SK-N-SH treated with all-trans-retinoic acid at 6 μM for 48 hours (cell line): Measurements from ENCODE around the gene FNDC3A.
"Not testable (repeated sequence)": the region's sequence is repeated elsewhere in the genome, so short reads cannot be mapped to it uniquely, and the experiment has no call there.

Experiments
- ATAC-seq: fragments of 200-7000 bp; cut with Tn5 transposase; 3 replicates; pipeline ENCODE4 v1.9.1; 2020; ENCODE audit warnings: mild to moderate bottlenecking, moderate library complexity
- BACH2 ChIP-seq: fragments of 250-450 bp; sonication (Bioruptor Pico); IDR thresholded peaks from 2 replicates; pipeline ENCODE4 v1.9.0; 2021; ENCODE audit warnings: mild to moderate bottlenecking, borderline replicate concordance
- CSDC2 ChIP-seq: fragments of 250-450 bp; sonication (Bioruptor Pico); IDR thresholded peaks from 2 replicates; pipeline ENCODE4 v1.5.0; 2020; ENCODE audit warnings: mild to moderate bottlenecking, moderate library complexity
- ESRRG ChIP-seq: fragments of 250-450 bp; sonication (Bioruptor Pico); IDR thresholded peaks from 2 replicates; pipeline ENCODE4 v1.6.1; 2021; ENCODE audit warnings: mild to moderate bottlenecking
- GLIS3 ChIP-seq: fragments of 250-450 bp; sonication (Bioruptor Pico); IDR thresholded peaks from 2 replicates; pipeline ENCODE4 v1.5.0; 2020; ENCODE audit warnings: mild to moderate bottlenecking, moderate library complexity
- ISL1 ChIP-seq: fragments of 250-450 bp; sonication (Bioruptor Pico); IDR thresholded peaks from 2 replicates; pipeline ENCODE4 v2.1.2; 2022; ENCODE audit warnings: mild to moderate bottlenecking, moderate library complexity
- OSR1 ChIP-seq: fragments of 250-450 bp; sonication (Bioruptor Pico); IDR thresholded peaks from 2 replicates; pipeline ENCODE4 v1.8.0; 2022; ENCODE audit warnings: moderate library complexity, mild to moderate bottlenecking, inconsistent platforms
- PPARA ChIP-seq: fragments of 250-450 bp; sonication (Bioruptor Pico); IDR thresholded peaks from 2 replicates; pipeline ENCODE4 v1.5.0; 2020; ENCODE audit warnings: mild to moderate bottlenecking, borderline replicate concordance
- RARB ChIP-seq: fragments of 250-450 bp; sonication (Bioruptor Pico); IDR thresholded peaks from 2 replicates; pipeline ENCODE4 v1.8.0; 2021; ENCODE audit warnings: mild to moderate bottlenecking, moderate library complexity
- SNAI2 ChIP-seq: fragments of 250-450 bp; sonication (Bioruptor Pico); IDR thresholded peaks from 2 replicates; pipeline ENCODE4 v1.5.0; 2020; ENCODE audit warnings: mild to moderate bottlenecking, moderate library complexity
- ZC3H10 ChIP-seq: fragments of 250-450 bp; sonication (Bioruptor Pico); IDR thresholded peaks from 2 replicates; pipeline ENCODE4 v1.5.1; 2021; ENCODE audit warnings: mild to moderate bottlenecking, moderate library complexity
- ZFP3 ChIP-seq: fragments of 250-450 bp; sonication (Bioruptor Pico); IDR thresholded peaks from 2 replicates; pipeline ENCODE4 v1.5.0; 2020; ENCODE audit warnings: mild to moderate bottlenecking, moderate library complexity
- ZFP30 ChIP-seq: fragments of 450-650 bp; formaldehyde crosslinking; IDR thresholded peaks from 2 replicates; pipeline ENCODE4 v1.5.0; 2022; ENCODE audit warnings: mild to moderate bottlenecking, moderate library complexity
- ZNF565 ChIP-seq: fragments of 450-650 bp; formaldehyde crosslinking; conservative IDR thresholded peaks from 2 replicates; pipeline ENCODE4 v1.5.0; 2020; ENCODE audit warnings: low read depth, mild to moderate bottlenecking, moderate library complexity
- ZNF70 ChIP-seq: fragments of 450-650 bp; formaldehyde crosslinking; IDR thresholded peaks from 2 replicates; pipeline ENCODE4 v1.5.0; 2020; ENCODE audit warnings: mild to moderate bottlenecking, moderate library complexity
- ZNF8 ChIP-seq: fragments of 450-650 bp; formaldehyde crosslinking; IDR thresholded peaks from 2 replicates; pipeline ENCODE4 v1.5.0; 2020; ENCODE audit warnings: mild to moderate bottlenecking, moderate library complexity
- TF ChIP-seq, protein P1 (sequence below): fragments of 250-450 bp; sonication (Bioruptor Pico); IDR thresholded peaks from 2 replicates; pipeline ENCODE4 v1.5.1; 2021; ENCODE audit warnings: mild to moderate bottlenecking, moderate library complexity
- TF ChIP-seq, protein P2 (sequence below): fragments of 250-450 bp; sonication (Bioruptor Pico); IDR thresholded peaks from 2 replicates; pipeline ENCODE4 v1.5.0; 2020; ENCODE audit warnings: mild to moderate bottlenecking, moderate library complexity
- TF ChIP-seq, protein P3 (sequence below): fragments of 250-450 bp; sonication (Bioruptor Pico); IDR thresholded peaks from 2 replicates; pipeline ENCODE4 v1.5.1; 2020; ENCODE audit warnings: low read depth, mild to moderate bottlenecking, moderate library complexity
- TF ChIP-seq, protein P4 (sequence below): fragments of 250-450 bp; sonication (Bioruptor Pico); IDR thresholded peaks from 2 replicates; pipeline ENCODE4 v1.8.0; 2021; ENCODE audit warnings: low read depth, mild to moderate bottlenecking, moderate library complexity, borderline replicate concordance

FNDC3A gene

DNA sequence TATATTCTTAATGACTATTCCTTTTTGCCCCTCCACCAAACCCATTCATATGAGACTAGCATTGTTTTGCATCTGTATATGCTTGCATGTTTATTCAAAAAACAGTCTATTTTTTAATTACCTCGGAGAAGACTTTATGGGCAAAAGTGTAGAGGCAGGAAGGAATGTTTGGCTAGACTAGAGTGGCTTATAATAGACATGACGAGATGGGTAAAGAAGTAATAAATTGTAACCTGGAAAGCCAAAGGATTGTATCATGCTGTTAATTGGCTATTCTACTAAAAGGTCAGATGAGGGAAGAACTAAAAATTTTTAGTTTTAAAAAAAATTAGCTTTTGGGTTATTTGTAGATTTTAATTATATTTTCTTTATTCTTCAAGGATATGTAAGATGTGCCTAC lies 91.1 kb downstream of the FNDC3A start:
- no peak for TF ChIP-seq OSR1
- no peak for TF ChIP-seq ESRRG (CRISPR knock-in tag)
- TF ChIP-seq PPARA, result no peak
- TF ChIP-seq, protein P1, sequence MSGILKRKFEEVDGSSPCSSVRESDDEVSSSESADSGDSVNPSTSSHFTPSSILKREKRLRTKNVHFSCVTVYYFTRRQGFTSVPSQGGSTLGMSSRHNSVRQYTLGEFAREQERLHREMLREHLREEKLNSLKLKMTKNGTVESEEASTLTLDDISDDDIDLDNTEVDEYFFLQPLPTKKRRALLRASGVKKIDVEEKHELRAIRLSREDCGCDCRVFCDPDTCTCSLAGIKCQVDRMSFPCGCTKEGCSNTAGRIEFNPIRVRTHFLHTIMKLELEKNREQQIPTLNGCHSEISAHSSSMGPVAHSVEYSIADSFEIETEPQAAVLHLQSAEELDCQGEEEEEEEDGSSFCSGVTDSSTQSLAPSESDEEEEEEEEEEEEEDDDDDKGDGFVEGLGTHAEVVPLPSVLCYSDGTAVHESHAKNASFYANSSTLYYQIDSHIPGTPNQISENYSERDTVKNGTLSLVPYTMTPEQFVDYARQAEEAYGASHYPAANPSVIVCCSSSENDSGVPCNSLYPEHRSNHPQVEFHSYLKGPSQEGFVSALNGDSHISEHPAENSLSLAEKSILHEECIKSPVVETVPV (CRISPR knock-in tag), result no peak
- no peak for ATAC-seq

DNA sequence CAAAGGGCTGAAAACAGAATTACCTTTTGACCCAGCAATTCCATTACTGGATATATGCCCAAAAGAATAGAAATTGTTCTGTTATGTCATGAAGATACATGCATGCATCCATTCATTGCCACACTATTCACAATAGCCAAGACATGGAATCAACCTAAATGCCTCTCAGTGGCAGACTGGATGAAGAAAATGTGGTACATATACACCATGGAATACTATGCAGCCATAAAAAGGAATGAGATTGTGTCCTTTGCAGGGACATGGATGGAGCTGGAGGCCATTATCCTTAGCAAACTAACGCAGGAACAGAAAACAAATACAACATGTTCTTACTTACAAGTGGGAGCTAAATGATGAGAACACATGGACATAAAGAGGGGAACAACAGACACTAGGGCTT lies 92.8 kb downstream of the FNDC3A start:
- TF ChIP-seq ZNF8, result peak; percentile 70
- ATAC-seq, result not testable (repeated sequence)

DNA sequence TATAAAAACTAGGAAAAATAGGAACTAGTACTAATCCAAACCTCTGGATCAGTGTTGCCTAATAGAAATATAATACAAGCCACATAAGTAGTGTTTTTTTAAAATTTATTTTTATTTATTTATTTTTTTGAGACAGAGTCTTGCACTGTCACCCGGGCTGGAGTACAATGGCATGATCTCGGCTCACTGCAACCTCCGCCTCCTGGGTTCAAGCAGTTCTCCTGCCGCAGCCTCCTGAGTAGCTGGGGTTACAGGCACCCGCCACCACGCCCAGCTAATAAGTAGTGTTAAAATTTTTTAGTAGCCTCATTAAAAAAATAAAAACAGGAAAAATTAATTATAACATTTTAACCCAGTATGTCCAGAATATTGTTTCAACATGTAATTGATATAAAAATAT lies 94.3 kb downstream of the FNDC3A start:
- not testable (repeated sequence) for ATAC-seq

DNA sequence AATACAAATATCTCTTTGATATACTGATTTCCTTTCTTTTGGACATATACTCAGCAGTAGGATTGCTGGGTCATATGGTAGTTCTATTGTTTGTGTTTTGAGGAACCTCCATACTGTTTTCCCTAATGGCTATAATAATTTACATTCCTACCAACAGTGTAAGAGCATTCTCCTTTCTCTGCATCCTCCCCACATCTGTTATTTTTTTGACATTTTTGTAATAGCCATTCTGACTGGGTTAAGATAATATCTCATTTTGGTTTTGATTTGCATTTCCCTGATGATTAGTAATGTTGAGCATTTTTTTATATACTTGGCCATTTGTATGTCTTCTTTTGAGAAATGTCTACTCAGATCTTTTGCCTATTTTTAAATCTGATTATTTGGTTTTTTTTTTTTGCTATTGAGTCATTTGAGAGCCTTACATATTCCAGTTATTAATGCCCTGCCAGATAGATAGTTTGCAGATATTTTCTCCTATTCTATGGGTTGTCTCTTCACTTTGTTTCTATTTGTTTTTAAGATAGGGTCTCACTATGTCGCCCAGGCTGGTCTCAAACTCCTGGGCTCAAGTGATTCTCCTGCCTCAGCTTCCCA lies 95.7 kb downstream of the FNDC3A start:
- peak; percentile 73 for ATAC-seq
- TF ChIP-seq GLIS3 (CRISPR knock-in tag) (no peak), ZNF70 (CRISPR knock-in tag) (no peak), ZC3H10 (CRISPR knock-in tag) (no peak), ZNF8 (no peak), ESRRG (CRISPR knock-in tag) (no peak)
- TF ChIP-seq, protein P2, sequence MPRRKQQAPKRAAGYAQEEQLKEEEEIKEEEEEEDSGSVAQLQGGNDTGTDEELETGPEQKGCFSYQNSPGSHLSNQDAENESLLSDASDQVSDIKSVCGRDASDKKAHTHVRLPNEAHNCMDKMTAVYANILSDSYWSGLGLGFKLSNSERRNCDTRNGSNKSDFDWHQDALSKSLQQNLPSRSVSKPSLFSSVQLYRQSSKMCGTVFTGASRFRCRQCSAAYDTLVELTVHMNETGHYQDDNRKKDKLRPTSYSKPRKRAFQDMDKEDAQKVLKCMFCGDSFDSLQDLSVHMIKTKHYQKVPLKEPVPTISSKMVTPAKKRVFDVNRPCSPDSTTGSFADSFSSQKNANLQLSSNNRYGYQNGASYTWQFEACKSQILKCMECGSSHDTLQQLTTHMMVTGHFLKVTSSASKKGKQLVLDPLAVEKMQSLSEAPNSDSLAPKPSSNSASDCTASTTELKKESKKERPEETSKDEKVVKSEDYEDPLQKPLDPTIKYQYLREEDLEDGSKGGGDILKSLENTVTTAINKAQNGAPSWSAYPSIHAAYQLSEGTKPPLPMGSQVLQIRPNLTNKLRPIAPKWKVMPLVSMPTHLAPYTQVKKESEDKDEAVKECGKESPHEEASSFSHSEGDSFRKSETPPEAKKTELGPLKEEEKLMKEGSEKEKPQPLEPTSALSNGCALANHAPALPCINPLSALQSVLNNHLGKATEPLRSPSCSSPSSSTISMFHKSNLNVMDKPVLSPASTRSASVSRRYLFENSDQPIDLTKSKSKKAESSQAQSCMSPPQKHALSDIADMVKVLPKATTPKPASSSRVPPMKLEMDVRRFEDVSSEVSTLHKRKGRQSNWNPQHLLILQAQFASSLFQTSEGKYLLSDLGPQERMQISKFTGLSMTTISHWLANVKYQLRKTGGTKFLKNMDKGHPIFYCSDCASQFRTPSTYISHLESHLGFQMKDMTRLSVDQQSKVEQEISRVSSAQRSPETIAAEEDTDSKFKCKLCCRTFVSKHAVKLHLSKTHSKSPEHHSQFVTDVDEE (CRISPR knock-in tag), result no peak
- TF ChIP-seq, protein P1 (CRISPR knock-in tag), result no peak
- TF ChIP-seq, protein P3, sequence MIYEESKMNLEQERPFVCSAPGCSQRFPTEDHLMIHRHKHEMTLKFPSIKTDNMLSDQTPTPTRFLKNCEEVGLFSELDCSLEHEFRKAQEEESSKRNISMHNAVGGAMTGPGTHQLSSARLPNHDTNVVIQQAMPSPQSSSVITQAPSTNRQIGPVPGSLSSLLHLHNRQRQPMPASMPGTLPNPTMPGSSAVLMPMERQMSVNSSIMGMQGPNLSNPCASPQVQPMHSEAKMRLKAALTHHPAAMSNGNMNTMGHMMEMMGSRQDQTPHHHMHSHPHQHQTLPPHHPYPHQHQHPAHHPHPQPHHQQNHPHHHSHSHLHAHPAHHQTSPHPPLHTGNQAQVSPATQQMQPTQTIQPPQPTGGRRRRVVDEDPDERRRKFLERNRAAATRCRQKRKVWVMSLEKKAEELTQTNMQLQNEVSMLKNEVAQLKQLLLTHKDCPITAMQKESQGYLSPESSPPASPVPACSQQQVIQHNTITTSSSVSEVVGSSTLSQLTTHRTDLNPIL (CRISPR knock-in tag), result no peak

DNA sequence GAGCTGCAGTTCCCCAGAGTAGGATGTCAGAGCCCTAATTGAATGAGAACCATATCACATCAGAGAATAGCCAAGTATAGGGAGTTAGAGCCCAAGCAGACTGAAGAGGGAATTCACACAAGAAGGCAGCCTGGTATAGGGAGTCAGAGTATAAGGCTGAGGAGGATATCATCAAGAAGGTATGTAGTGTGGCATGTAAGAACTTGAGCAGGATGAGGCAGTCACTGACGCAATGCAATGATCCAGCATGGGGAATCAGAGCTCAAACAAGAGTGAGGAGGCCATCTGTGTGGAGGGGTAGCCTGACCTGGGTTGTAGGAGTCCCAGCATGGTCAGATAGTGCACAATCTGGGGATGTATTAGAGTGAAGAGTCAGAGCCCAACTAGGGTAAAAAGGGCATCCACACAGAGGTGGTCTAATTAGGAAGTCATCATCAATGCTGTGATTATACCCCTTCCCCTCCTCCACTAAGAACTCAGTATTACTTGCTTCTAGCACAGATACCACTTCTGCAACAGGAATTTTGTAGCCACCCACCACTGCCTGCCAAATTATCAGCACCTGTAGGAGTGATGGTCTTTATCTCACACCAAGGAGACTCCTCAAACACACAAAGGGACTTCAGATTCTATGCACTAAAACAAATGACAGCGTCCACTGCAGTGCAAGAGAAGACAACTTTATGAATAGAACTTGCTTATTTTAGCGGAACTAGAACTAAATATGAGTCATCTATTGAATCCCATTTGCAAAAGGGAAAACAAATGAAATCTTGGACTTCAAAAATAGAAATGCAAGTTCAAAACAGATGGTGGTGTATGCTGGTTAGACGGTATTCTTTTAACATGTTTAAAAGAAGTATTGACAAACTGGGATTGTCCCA lies 107.2 kb downstream of the FNDC3A start:
- peak; percentile 96 for ATAC-seq
- TF ChIP-seq ZFP3 (CRISPR knock-in tag) (no peak), OSR1 (no peak), ZNF565 (CRISPR knock-in tag) (no peak), ZNF8 (no peak), ZFP30 (CRISPR knock-in tag) (no peak), ZNF70 (CRISPR knock-in tag) (no peak), CSDC2 (CRISPR knock-in tag) (no peak), SNAI2 (CRISPR knock-in tag) (no peak), RARB (CRISPR knock-in tag) (no peak), ISL1 (CRISPR knock-in tag) (no peak), GLIS3 (CRISPR knock-in tag) (no peak), ESRRG (CRISPR knock-in tag) (no peak), BACH2 (no peak)
- TF ChIP-seq, protein P1 (CRISPR knock-in tag), result no peak
- TF ChIP-seq, protein P4, sequence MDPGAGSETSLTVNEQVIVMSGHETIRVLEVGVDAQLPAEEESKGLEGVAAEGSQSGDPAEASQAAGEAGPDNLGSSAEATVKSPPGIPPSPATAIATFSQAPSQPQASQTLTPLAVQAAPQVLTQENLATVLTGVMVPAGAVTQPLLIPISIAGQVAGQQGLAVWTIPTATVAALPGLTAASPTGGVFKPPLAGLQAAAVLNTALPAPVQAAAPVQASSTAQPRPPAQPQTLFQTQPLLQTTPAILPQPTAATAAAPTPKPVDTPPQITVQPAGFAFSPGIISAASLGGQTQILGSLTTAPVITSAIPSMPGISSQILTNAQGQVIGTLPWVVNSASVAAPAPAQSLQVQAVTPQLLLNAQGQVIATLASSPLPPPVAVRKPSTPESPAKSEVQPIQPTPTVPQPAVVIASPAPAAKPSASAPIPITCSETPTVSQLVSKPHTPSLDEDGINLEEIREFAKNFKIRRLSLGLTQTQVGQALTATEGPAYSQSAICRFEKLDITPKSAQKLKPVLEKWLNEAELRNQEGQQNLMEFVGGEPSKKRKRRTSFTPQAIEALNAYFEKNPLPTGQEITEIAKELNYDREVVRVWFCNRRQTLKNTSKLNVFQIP, result no peak
- TF ChIP-seq, protein P3 (CRISPR knock-in tag), result no peak
